Fibroblast of lung (primary cell): ENCODE results near the gene UAP1. TPM values are rescaled to one million over a fixed set of nuclear protein-coding genes. Genes with fewer than 3 reads are reported as not detected.
A peak's percentile ranks its signal among the peaks of the same experiment; 100 is the strongest.

Source experiments
- DNase-seq, 2 donors: peaks; one replicate each; pipeline versions ENCODE4 v3.0.0 to v3.0.0-alpha.2; 2010; ENCODE audit warnings: low read depth in 2 of 2
- H2AFZ ChIP-seq: 2 replicates; pipeline ENCODE4 v1.5.1; 2012; ENCODE audit warnings: low read length, control low read depth, inconsistent platforms
- H3K27ac ChIP-seq: 2 replicates; pipeline ENCODE4 v1.5.1; 2011; ENCODE audit warnings: low read length, control low read depth; ENCODE audit not compliant: insufficient read depth
- H3K27me3 ChIP-seq: 2 replicates; pipeline ENCODE4 v1.5.1; 2011; ENCODE audit warnings: mild to moderate bottlenecking, low read length; ENCODE audit not compliant: control insufficient read depth, insufficient read depth
- H3K36me3 ChIP-seq: 2 replicates; pipeline ENCODE4 v1.5.1; 2011; ENCODE audit warnings: low read length; ENCODE audit not compliant: control insufficient read depth, insufficient read depth
- H3K4me1 ChIP-seq: 2 replicates; pipeline ENCODE4 v1.5.1; 2011; ENCODE audit warnings: low read length; ENCODE audit not compliant: control insufficient read depth, insufficient read depth; ENCODE audit errors: extremely low read depth
- H3K4me2 ChIP-seq: 2 replicates; pipeline ENCODE4 v1.5.1; 2011; ENCODE audit warnings: low read length, control low read depth; ENCODE audit not compliant: insufficient read depth; ENCODE audit errors: extremely low read depth
- H3K4me3 ChIP-seq, 4 experiments: fragments of 200-600 bp in 1 of 4; sonication (generic) in 1 of 4; replicated peaks in 1 of 4; 2 replicates each; pipeline ENCODE4 v1.5.1; 2011 to 2016; ENCODE audit warnings: low read length in 4 of 4, low read depth in 3 of 4, mild to moderate bottlenecking in 3 of 4, control low read depth in 2 of 4, inconsistent platforms in 1 of 4, mixed read lengths in 1 of 4; ENCODE audit not compliant: insufficient read depth in 1 of 4; ENCODE audit errors: control extremely low read depth in 1 of 4
- H3K79me2 ChIP-seq: 2 replicates; pipeline ENCODE4 v1.5.1; 2012; ENCODE audit warnings: mild to moderate bottlenecking, low read length, inconsistent platforms; ENCODE audit not compliant: control insufficient read depth, insufficient read depth
- H3K9ac ChIP-seq: 2 replicates; pipeline ENCODE4 v1.5.1; 2011; ENCODE audit warnings: mild to moderate bottlenecking, low read length, control low read depth; ENCODE audit not compliant: insufficient read depth
- H3K9me3 ChIP-seq: 2 replicates; pipeline ENCODE4 v1.5.1; 2012; ENCODE audit warnings: low read depth, low read length; ENCODE audit not compliant: control insufficient read depth, insufficient read depth
- H4K20me1 ChIP-seq: 2 replicates; pipeline ENCODE4 v1.5.1; 2011; ENCODE audit warnings: low read length; ENCODE audit not compliant: control insufficient read depth, insufficient read depth; ENCODE audit errors: extremely low read depth
- CTCF ChIP-seq, 2 donors: IDR thresholded peaks in 1 of 2; conservative IDR thresholded peaks in 1 of 2; 1 replicate in 1 of 2; 2 replicates in 1 of 2; pipeline ENCODE4 v1.5.1; 2011 to 2012; ENCODE audit warnings: low read length in 2 of 2, control low read depth in 1 of 2, inconsistent platforms in 1 of 2, low read depth in 1 of 2, mild to moderate bottlenecking in 1 of 2
- EZH2 ChIP-seq: IDR thresholded peaks from 2 replicates; pipeline ENCODE4 v1.5.1; 2012; ENCODE audit warnings: low read length, control low read depth, mild to moderate bottlenecking; ENCODE audit errors: missing control alignments
- polyA plus RNA-seq, 2 donors: library from polyadenylated mRNA; depleted of rRNA in 1 of 2; stranded (reverse) in 1 of 2; unstranded in 1 of 2; fragments of >200 nt; gene quantifications; 2 replicates each; pipeline ENCODE4 v1.2.1, GENCODE V29; 2011 to 2012; ENCODE audit warnings: missing spikeins in 1 of 2
- total RNA-seq: library from RNA; depleted of rRNA; stranded (reverse); fragments of >200 nt; gene quantifications from 2 replicates; pipeline ENCODE4 v1.2.1, GENCODE V29; 2014

Gene UAP1
- total and polyA plus RNA-seq, 2 donors (not counting 1 experiment from before 2014, with no cell fraction given) = 81.9 to 108 TPM

GRCh38 chr1:162530988-162531319 is 30.6 kb upstream of the UAP1 start:
- no peak overlapping the region for H3K9ac ChIP-seq
- H3K4me2 ChIP-seq = no peak overlapping the region
- no peak for DNase-seq
- H4K20me1 ChIP-seq = no peaks in the 10 kb centered on the region
- no peak for TF ChIP-seq CTCF (conservative IDR thresholded peaks at IDR 0.05 in 1 of 2, IDR thresholded peaks at IDR 0.05 in 1 of 2; ENCODE audit: low read depth in 1 of 2, low read length in 2 of 2)
- TF ChIP-seq EZH2 = no peak
- H3K4me3 ChIP-seq = no peak overlapping the region
- no peaks in the 10 kb centered on the region for H3K9me3 ChIP-seq
- no peaks in the 10 kb centered on the region for H3K36me3 ChIP-seq
- H2AFZ ChIP-seq = no peak overlapping the region
- H3K27ac ChIP-seq = no peak overlapping the region
- H3K79me2 ChIP-seq = no peaks in the 10 kb centered on the region
- H3K4me1 ChIP-seq = peaks cover 3% of the 10 kb centered on the region
- H3K27me3 ChIP-seq = no peaks in the 10 kb centered on the region

- no peaks in the 10 kb centered on the region for H3K27me3 ChIP-seq
- H3K36me3 ChIP-seq = no peaks in the 10 kb centered on the region
- no peaks in the 10 kb centered on the region for H4K20me1 ChIP-seq
- H3K4me1 ChIP-seq = peaks cover 25% of the 10 kb centered on the region
- H3K9ac ChIP-seq = no peak overlapping the region
- H3K9me3 ChIP-seq = no peaks in the 10 kb centered on the region
- DNase-seq = peak in 1 of 2 donors; percentile 46
- H2AFZ ChIP-seq = no peak overlapping the region
- peak overlapping the region; percentile 31 for H3K27ac ChIP-seq
- no peak for TF ChIP-seq EZH2
- no peak for TF ChIP-seq CTCF (conservative IDR thresholded peaks at IDR 0.05 in 1 of 2, IDR thresholded peaks at IDR 0.05 in 1 of 2; ENCODE audit: low read depth in 1 of 2, low read length in 2 of 2)
- H3K4me2 ChIP-seq = no peak overlapping the region
- H3K79me2 ChIP-seq = no peaks in the 10 kb centered on the region
- H3K4me3 ChIP-seq = no peak overlapping the region
Measured at GRCh38 chr1:162535501-162535900, 26.0 kb upstream of the UAP1 start.

GRCh38 chr1:162536511-162536910 is 25.0 kb upstream of the UAP1 start:
- peak; percentile 55 to 85 for DNase-seq
- H3K36me3 ChIP-seq = no peaks in the 10 kb centered on the region
- no peaks in the 10 kb centered on the region for H3K79me2 ChIP-seq
- H3K27me3 ChIP-seq = no peaks in the 10 kb centered on the region
- TF ChIP-seq CTCF (conservative IDR thresholded peaks at IDR 0.05 in 1 of 2, IDR thresholded peaks at IDR 0.05 in 1 of 2; ENCODE audit: low read depth in 1 of 2, low read length in 2 of 2) (no peak), EZH2 (no peak)
- peaks cover 29% of the 10 kb centered on the region for H3K4me1 ChIP-seq
- H3K9ac ChIP-seq = no peak overlapping the region
- H3K4me2 ChIP-seq = no peak overlapping the region
- H4K20me1 ChIP-seq = no peaks in the 10 kb centered on the region
- peak overlapping the region; percentile 56 for H3K27ac ChIP-seq
- H2AFZ ChIP-seq = no peak overlapping the region
- no peak overlapping the region for H3K4me3 ChIP-seq
- no peaks in the 10 kb centered on the region for H3K9me3 ChIP-seq
